OCI-LY3 (cell line): ENCODE data around the gene ATP6V1G3.
A peak's percentile ranks its signal among the peaks of the same experiment; 100 is the strongest.
"Not testable (repeated sequence)": the region's sequence is repeated elsewhere in the genome, so short reads cannot be mapped to it uniquely, and the experiment has no call there.

Experiments
- H2AFZ ChIP-seq: fragments of 200-600, 300-600 bp; shearing (Covaris generic); 2 replicates; pipeline ENCODE4 v1.6.0; 2014; ENCODE audit warnings: antibody characterized with exemption, low read depth, low read length
- H3K27ac ChIP-seq: fragments of 200-600, 300-600 bp; sonication (generic); 2 replicates; pipeline ENCODE4 v1.5.1; 2014; ENCODE audit warnings: mild to moderate bottlenecking, low read length, moderate library complexity, mixed read lengths
- H3K27me3 ChIP-seq: fragments of 200-600, 300-600 bp; sonication (generic); 2 replicates; pipeline ENCODE4 v1.6.1; 2014; ENCODE audit warnings: low read depth, low read length, mixed read lengths
- H3K36me3 ChIP-seq: fragments of 200-600, 300-600 bp; sonication (generic); replicated peaks from 2 replicates; pipeline ENCODE3; 2014; ENCODE audit warnings: low read depth, low read length, mixed read lengths
- H3K4me1 ChIP-seq: fragments of 300-600, 200-600 bp; sonication (generic); 2 replicates; pipeline ENCODE4 v1.6.1; 2014; ENCODE audit warnings: low read length, mixed read lengths
- H3K4me2 ChIP-seq: fragments of 200-600, 300-600 bp; sonication (generic); 2 replicates; pipeline ENCODE4 v1.6.1; 2014; ENCODE audit warnings: low read length, mixed read lengths
- H3K4me3 ChIP-seq: fragments of 300-600, 200-600 bp; sonication (generic); 2 replicates; pipeline ENCODE4 v1.5.1; 2014; ENCODE audit warnings: antibody characterized with exemption, mild to moderate bottlenecking, low read length, moderate library complexity
- H3K79me2 ChIP-seq: fragments of 300-600, 200-600 bp; shearing (Covaris generic); 2 replicates; pipeline ENCODE4 v1.6.1; 2014; ENCODE audit warnings: mild to moderate bottlenecking, low read length, mixed read lengths
- H3K9ac ChIP-seq: fragments of 300-600, 200-600 bp; shearing (Covaris generic); 2 replicates; pipeline ENCODE4 v1.6.0; 2014; ENCODE audit warnings: mild to moderate bottlenecking, low read length, moderate library complexity
- H3K9me3 ChIP-seq: fragments of 200-600, 300-600 bp; shearing (Covaris generic); 2 replicates; pipeline ENCODE4 v1.6.1; 2014; ENCODE audit warnings: low read length, mixed read lengths; ENCODE audit not compliant: insufficient read depth
- H4K20me1 ChIP-seq: fragments of 200-600, 300-600 bp; sonication (generic); 2 replicates; pipeline ENCODE4 v1.6.1; 2016; ENCODE audit warnings: low read length, mixed read lengths; ENCODE audit not compliant: insufficient read depth
- CTCF ChIP-seq: fragments of 200-600, 300-600 bp; sonication (generic); IDR thresholded peaks from 2 replicates; pipeline ENCODE4 v1.5.1; 2014; ENCODE audit warnings: antibody characterized with exemption, low read length, low read depth
- EZH2phosphoT487 ChIP-seq: fragments of 200-600 bp; shearing (Covaris generic); IDR thresholded peaks from 2 replicates; pipeline ENCODE4 v1.6.1; 2018; ENCODE audit warnings: antibody characterized with exemption, mixed run types, low read depth

Gene ATP6V1G3

GRCh38 chr1:198524556-198524955 is 15.9 kb downstream of the ATP6V1G3 start:
- H3K27ac ChIP-seq: no peak overlapping the region
- peaks cover 47% of the 10 kb centered on the region for H3K4me1 ChIP-seq

GRCh38 chr1:198524127-198524526 is 16.4 kb downstream of the ATP6V1G3 start:
- H3K9ac ChIP-seq: not testable (repeated sequence)

More at GRCh38 chr1:198524556-198524955, 15.9 kb downstream of the ATP6V1G3 start:
- no peak overlapping the region for H3K9ac ChIP-seq
- no peak overlapping the region for H2AFZ ChIP-seq
- H3K9me3 ChIP-seq: no peaks in the 10 kb centered on the region
- H4K20me1 ChIP-seq: no peaks in the 10 kb centered on the region
- no peak overlapping the region for H3K4me3 ChIP-seq
- no peaks in the 10 kb centered on the region for H3K36me3 ChIP-seq
- no peak overlapping the region for H3K4me2 ChIP-seq
- no peaks in the 10 kb centered on the region for H3K27me3 ChIP-seq
- no peak for TF ChIP-seq EZH2phosphoT487
- no peak for TF ChIP-seq CTCF
- no peaks in the 10 kb centered on the region for H3K79me2 ChIP-seq

GRCh38 chr1:198523182-198523950 is 17.1 kb downstream of the ATP6V1G3 start:
- Histone ChIP-seq H3K4me3 (peak overlapping the region; percentile 47), H3K36me3 (peaks cover 3% of the 10 kb centered on the region), H3K9me3 (no peaks in the 10 kb centered on the region), H3K27ac (peak overlapping the region; percentile 32), H2AFZ (peak overlapping the region; percentile 42), H3K79me2 (no peaks in the 10 kb centered on the region), H3K27me3 (no peaks in the 10 kb centered on the region), H3K4me2 (peak overlapping the region; percentile 63), H3K4me1 (peaks cover 54% of the 10 kb centered on the region), H3K9ac (peak overlapping the region; percentile 26), H4K20me1 (no peaks in the 10 kb centered on the region)
- peak; percentile 69 for TF ChIP-seq CTCF
- no peak for TF ChIP-seq EZH2phosphoT487

More at GRCh38 chr1:198524127-198524526, 16.4 kb downstream of the ATP6V1G3 start:
- not testable (repeated sequence) for H3K27me3 ChIP-seq, H3K4me3 ChIP-seq, H4K20me1 ChIP-seq, H3K9me3 ChIP-seq, H2AFZ ChIP-seq, H3K4me2 ChIP-seq, H3K79me2 ChIP-seq, H3K27ac ChIP-seq, H3K36me3 ChIP-seq
- H3K4me1 ChIP-seq: peaks cover 48% of the 10 kb centered on the region

- H3K4me1 ChIP-seq: peaks cover 54% of the 10 kb centered on the region
- H3K27me3 ChIP-seq: no peaks in the 10 kb centered on the region
- TF ChIP-seq EZH2phosphoT487 (no peak), CTCF (no peak)
- no peaks in the 10 kb centered on the region for H4K20me1 ChIP-seq
- no peaks in the 10 kb centered on the region for H3K79me2 ChIP-seq
- H3K4me2 ChIP-seq: peak overlapping the region; percentile 79
- H3K9me3 ChIP-seq: no peaks in the 10 kb centered on the region
- H2AFZ ChIP-seq: peak overlapping the region; percentile 56; the same call in 1 of the 2 replicates
- H3K27ac ChIP-seq: peak overlapping the region; percentile 73
- H3K4me3 ChIP-seq: peak overlapping the region; percentile 57
- H3K36me3 ChIP-seq: peaks cover 3% of the 10 kb centered on the region
- peak overlapping the region; percentile 37; the same call in 1 of the 2 replicates for H3K9ac ChIP-seq
Measured at GRCh38 chr1:198520524-198521254, 19.8 kb downstream of the ATP6V1G3 start.
